ENCODE results near the gene VLDLR. TPM values are rescaled to one million over a fixed set of nuclear protein-coding genes. Genes with fewer than 3 reads are reported as not detected.

Gene VLDLR
- total and polyA plus RNA-seq, 2 of the 13 experiments (the other 11 are each of a cell fraction or from before 2014, with no cell fraction given): 3.4 to 10.5 TPM

GRCh38 chr9:2623288-2624050 lies 1.9 kb downstream of the VLDLR start (continued):
- TF ChIP-seq ESRRA (CRISPR knock-in tag; IDR thresholded peaks at IDR 0.05; ENCODE audit: low read depth) (no peak), EED (CRISPR knock-in tag; IDR thresholded peaks at IDR 0.05) (no peak), ZNF280B (CRISPR knock-in tag; IDR thresholded peaks at IDR 0.05; ENCODE audit: borderline replicate concordance) (peak; percentile 45; the same call in 1 of the 2 replicates)

- DNase-seq (ENCODE audit: low spot score): no peak
- no peaks in the 10 kb centered on the region for H3K36me3 ChIP-seq (replicated peaks in 1 of 2; ENCODE audit: control insufficient read depth in 1 of 2, insufficient read depth in 2 of 2, low read length in 2 of 2)
- no peak for FAIRE-seq
- H3K4me1 ChIP-seq (ENCODE audit: insufficient read depth, low read length): peaks cover 24% of the 10 kb centered on the region
- no peaks in the 10 kb centered on the region for H3K79me2 ChIP-seq (ENCODE audit: insufficient read depth, low read length)
- ATAC-seq: no peak
- POLR2A ChIA-PET: no interaction called here
- TSS peak; percentile 49 for BruUV-seq (replicated peaks)
- TF ChIP-seq TEAD3 (CRISPR knock-in tag; optimal IDR thresholded peaks at IDR 0.05; ENCODE audit: borderline replicate concordance): peak; percentile 25
- TF ChIP-seq CEBPB (IDR thresholded peaks at IDR 0.05; ENCODE audit: borderline replicate concordance, low read depth, low read length): peak; percentile 32; the same call in 1 of the 2 replicates
- no peak for TF ChIP-seq ZBTB4 (CRISPR knock-in tag; IDR thresholded peaks at IDR 0.05; ENCODE audit: borderline replicate concordance)
- TF ChIP-seq MEIS2 (CRISPR knock-in tag; IDR thresholded peaks at IDR 0.05): no peak
- TF ChIP-seq ZNF567 (CRISPR knock-in tag; IDR thresholded peaks at IDR 0.05; ENCODE audit: borderline replicate concordance): no peak
- no peak for TF ChIP-seq ZNF615 (CRISPR knock-in tag; IDR thresholded peaks at IDR 0.05; ENCODE audit: borderline replicate concordance)
- WGBS (ENCODE audit: low lambda C conversion rate): 25% methylated on average over 1 of the region's 1 CpG
- in situ Hi-C loops (cut with HindIII; ENCODE audit: extremely low pct_ligation_motif_present, low pct_unique_long_range_greater_than_20kb) (no loop called here), intact Hi-C loops (cut with micrococcal nuclease; ENCODE audit: unreplicated experiment) (loop anchor here (5.0 kb wide), 2 partner anchors 103 to 218 kb away; partner anchors contain the start of gene PUM3)
- H3K9ac ChIP-seq (ENCODE audit: insufficient read depth, low read depth, low read length): no peak overlapping the region
- H3K27me3 ChIP-seq (ENCODE audit: control insufficient read depth in 1 of 2, insufficient read depth in 2 of 2, low read length in 2 of 2): peaks cover 4 to 21% of the 10 kb centered on the region in 2 experiments; a peak in 4 of 5 replicates
- no peaks in the 10 kb centered on the region for H4K20me1 ChIP-seq (ENCODE audit: insufficient read depth, low read length)
- H3K4me2 ChIP-seq (ENCODE audit: low read depth, low read length): peak overlapping the region; percentile 86
- no peak overlapping the region for H3K27ac ChIP-seq (ENCODE audit: extremely low read length, insufficient read depth, low read length)
- H3K4me3 ChIP-seq (replicated peaks in 1 of 3; ENCODE audit: insufficient read depth in 1 of 3, low read depth in 2 of 3, low read length in 3 of 3): no peak overlapping the region
- H2AFZ ChIP-seq (ENCODE audit: low read length): no peak overlapping the region
- no peaks in the 10 kb centered on the region for H3K9me3 ChIP-seq (ENCODE audit: low read length)
- CTCF ChIA-PET (ENCODE audit: low intra/inter-chr PET ratio, low total read pairs): no interaction called here
These were observed 2.6 kb downstream of the VLDLR start for GRCh38 chr9:2624051-2624682.
